ENCODE data around the gene DYNC1H1.

- TF ChIP-seq CTCF (IDR thresholded peaks at IDR 0.05) (no peak), ZFX (IDR thresholded peaks at IDR 0.05; ENCODE audit: borderline replicate concordance) (no peak)
Measured at GRCh38 chr14:101959277-101959676, 5.1 kb upstream of the DYNC1H1 start.

Data from 22Rv1 (cell line).